ENCODE measurements around the gene PI16.

DNA sequence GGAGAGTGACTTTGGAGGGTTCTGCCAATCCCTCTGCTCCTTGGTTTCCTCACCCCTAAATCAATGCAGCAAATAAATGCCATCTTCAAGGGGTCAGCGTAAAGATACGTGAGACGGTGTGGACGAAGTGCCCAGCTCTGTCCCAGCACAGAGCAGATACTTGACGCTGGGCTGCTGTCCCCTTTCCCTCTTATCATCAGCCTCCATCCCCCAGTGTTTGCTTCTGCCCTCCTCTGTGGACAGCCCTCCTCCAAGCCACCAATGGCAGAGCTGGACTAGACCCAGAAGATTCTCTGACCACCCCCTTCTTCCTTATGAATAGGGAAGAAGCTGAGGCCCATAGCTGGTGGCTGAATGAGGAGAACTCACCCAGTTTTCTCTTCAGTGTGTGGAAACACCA, 17.7 kb upstream of the PI16 start:
- TF ChIP-seq EZH2 (IDR thresholded peaks at IDR 0.05; ENCODE audit: insufficient read depth, poor library complexity, severe bottlenecking): no peak
- TF ChIP-seq EZH2phosphoT487 (IDR thresholded peaks at IDR 0.05; ENCODE audit: insufficient read depth, low read depth): no peak

All from GM23248 (cell line).